ENCODE results near the gene BET1.

BET1 gene

GRCh38 chr7:94011714-94012353, 7.7 kb upstream of the BET1 start:
- FAIRE-seq, result no peak

- FAIRE-seq, result no peak
These were observed 4.4 kb upstream of the BET1 start for GRCh38 chr7:94008537-94008936.

DNA sequence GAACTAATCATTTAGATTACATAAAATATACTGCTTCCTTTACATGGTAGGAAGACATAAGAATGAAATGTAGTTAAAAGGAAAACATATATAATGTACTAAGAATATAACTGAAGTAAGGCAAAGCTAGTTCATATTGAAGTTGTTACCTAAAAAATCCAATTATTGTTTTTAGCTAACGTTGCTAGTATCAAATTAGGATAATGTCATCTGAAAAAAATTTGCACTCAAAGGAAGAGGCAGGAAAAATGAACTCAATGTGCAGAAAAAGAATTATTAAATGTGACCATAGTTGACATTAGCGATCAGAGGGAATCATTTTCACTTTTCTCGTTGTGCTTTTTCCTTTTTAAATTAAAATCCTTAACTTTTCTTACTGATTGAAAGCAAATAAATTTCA, 1.6 kb upstream of the BET1 start:
- no peak for FAIRE-seq

- FAIRE-seq, result no peak
These were observed 620 bp downstream of the BET1 start for GRCh38 chr7:94003446-94004023.

DNA sequence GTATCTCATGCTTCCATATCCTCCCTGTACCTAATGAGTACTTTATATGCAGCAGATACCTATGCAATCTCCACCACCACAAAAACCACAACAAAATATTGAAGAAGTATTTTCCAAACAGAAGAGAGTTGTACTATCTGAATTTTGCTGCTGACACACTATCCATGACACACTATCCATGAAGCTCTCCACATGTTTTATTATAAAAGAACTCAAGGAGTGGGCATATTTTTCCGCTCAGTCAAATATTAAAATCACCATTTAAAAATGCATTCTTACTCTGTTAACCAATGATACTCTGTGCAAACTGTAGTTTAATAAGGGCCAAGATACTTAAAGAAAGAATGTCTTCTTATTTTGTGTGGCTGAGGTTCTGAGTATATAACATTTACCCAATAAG, 2.8 kb downstream of the BET1 start:
- no peak for FAIRE-seq

GRCh38 chr7:93997868-93998267, 6.3 kb downstream of the BET1 start:
- no peak for FAIRE-seq

DNA sequence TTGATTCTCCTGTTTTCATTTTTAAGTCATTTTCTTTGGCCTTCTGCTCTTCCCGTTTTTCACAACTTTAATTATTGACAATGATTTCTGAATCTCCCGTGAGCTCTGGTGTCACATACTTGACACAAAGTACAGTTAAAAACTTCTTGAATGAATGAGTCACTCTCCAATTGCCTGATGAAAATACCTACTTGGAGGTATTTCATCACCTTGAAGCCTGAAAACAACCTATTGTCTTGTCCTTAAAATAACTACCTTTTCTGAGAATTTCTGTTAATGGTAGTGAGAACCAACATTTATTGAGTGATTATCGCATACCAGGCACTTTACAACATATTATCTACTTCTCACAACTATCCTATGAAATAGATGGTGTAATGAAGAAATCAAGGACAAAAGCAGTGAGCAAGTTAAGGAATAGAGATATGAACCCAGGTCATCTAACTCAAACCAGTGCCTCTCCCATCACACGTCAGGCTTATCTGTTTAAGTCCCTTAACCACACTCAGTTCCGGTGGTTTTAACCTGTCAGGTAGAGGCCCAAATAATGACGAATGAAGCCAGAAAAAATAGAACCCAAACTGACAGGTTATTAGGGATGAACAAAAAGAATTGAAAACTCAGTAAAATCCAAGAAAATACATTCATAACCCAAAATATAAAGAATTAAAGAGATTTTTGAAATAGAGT, 11.6 kb downstream of the BET1 start:
- FAIRE-seq, result no peak

DNA sequence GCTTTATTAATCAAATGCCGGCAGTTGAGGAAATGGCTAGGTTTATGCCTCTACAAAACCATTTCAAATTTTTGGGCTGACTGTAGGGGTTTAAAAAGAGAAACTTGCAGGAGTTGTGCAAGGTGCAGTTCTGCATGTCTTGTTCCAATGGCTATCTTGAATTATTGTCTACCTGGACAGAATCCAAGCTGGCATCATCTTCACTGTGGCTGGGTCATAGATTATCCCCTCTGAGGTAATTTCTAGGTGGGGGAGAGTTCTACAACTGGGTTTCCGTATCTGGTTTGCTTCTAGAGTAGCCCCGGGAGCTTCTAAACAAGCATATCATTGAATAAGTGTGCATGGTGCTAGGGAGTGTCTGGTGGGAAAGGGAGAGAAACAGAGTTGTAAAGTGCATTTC, 16.9 kb downstream of the BET1 start:
- FAIRE-seq, result no peak

GRCh38 chr7:93985101-93985500, 19.1 kb downstream of the BET1 start:
- no peak for FAIRE-seq

DNA sequence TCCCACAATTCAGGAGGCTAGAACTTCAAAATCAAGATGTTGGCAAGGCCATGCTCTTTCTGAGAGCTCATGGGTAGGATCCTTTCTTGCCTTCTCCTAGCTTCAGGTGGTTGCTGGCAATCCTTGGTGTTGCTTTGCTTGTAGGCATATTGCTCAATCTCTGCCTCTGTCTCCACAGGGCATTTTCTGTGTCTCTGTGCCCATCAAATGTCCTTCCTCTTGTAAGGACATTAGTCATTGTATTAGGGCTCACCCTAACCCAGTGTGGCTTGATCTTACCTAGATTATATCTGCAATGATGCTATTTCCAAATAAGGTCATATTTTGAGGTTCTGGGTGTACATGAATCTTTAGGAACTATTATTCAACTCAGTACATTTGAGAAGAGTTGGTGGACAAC, 20.1 kb downstream of the BET1 start:
- FAIRE-seq, result no peak

DNA sequence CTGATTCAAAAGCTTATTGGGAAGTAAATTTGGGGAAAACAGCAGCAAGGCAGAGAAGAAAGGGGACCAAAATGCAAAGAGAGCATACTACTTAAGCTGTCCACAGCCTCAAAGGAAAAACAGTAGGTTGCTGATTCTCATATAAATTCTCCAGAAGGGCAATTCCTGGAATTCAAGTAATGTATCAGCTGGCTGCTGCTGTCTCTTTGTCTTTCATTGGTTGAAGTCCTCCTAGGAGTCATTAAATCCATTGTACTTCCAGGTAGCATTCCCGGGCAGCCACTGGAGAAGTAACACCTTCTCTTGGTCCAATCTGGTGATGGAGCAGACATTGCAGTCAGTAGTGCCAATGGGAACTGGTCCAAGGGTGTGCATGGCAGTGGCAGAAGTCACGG, 22.7 kb downstream of the BET1 start:
- FAIRE-seq, result no peak

GRCh38 chr7:93980744-93981479, 23.2 kb downstream of the BET1 start:
- no peak for FAIRE-seq

- no peak for FAIRE-seq
These were observed 26.8 kb downstream of the BET1 start for GRCh38 chr7:93977211-93977950.

- no peak for FAIRE-seq
These were observed 31.0 kb downstream of the BET1 start for GRCh38 chr7:93973134-93973533.

DNA sequence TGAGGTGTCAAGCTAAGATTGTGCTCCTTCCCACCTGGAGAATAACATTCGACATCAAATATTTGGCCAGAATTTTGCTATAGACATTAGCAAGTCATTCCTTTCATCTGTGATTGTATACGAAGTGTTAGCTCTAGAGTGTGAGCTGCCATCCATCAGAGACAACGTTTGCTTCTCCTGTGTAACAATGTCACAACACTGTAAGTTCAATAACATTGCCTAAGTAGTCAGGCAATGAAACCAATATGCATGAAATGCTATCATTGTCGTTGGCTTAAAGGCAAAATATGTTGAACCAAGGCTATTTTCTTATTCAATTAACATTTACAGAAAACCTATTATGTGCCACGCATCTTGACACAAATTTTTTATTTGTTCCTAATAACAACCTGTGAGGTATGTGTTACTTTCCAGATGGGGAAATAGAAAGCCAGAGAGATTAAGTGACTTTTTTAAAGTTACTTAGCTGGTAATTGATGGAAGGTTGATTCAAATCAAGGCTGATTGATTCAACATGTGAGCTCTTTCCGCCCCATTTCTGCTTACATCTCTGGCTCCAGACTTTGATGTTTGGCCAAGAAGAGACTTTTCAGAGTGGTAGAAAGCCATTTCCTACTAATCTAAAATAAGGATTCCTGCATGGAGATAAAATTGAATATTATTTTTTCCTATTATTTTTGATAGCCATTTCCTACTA, 32.0 kb downstream of the BET1 start:
- FAIRE-seq, result no peak

- FAIRE-seq, result no peak
These were observed 35.1 kb downstream of the BET1 start for GRCh38 chr7:93968911-93969620.

- FAIRE-seq, result no peak
These were observed 39.3 kb downstream of the BET1 start for GRCh38 chr7:93964813-93965212.

DNA sequence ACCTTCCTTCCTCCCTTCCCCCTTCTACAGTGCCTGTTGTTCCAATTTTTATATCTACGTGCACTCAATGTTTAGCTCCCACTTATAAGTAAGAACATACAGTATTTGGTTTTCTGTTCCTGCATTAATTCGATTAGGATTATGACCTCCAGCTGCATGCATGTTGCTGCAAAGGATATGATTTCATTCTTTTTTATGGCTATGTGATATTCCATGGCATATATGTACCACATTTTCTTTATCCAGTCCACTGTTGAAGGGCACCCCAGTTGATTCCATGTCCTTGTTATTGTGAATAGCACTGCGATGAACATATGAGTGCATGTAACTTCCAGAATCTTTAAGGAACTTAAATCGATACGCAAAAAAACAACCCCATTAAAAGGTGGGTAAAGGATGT, 39.9 kb downstream of the BET1 start:
- no peak for FAIRE-seq

DNA sequence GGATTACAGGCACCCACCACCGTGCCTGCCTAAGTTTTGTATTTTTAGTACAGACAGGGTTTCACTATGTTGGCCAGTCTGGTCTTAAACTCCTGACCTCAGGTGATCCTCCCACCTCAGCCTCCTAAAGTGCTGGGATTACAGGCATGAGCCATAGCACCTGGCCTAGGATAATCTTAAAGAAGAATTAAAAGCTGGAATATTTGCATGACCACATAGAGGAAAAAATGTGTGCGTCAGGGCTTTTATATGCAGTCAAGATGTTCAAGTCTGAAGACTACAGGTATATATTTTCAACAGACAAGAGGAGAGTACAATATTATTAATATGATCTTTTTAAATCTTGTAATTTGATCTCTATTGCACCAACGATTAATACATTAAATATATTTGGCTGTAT, 43.2 kb downstream of the BET1 start:
- FAIRE-seq, result no peak

- no peak for FAIRE-seq
These were observed 45.5 kb downstream of the BET1 start for GRCh38 chr7:93958651-93959050.

DNA sequence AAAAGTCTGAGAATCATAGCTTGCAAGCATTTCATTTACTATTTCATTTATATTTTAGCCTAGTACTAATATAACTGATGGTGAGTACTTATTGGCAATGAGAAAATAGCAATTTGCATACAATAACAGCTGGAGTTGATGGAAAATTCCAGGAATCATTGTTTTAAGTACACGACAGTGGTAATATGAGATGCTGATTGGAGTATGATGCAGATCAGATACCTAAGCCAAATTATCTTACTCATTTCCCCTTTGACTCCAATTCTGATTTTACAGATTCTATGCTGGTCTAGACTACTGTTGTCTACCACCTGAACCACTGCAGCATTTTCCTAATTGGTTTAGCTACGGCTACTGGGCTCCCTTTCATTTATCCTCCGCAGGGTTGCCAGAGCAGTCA, 45.9 kb downstream of the BET1 start:
- FAIRE-seq, result no peak

- FAIRE-seq, result no peak
These were observed 46.4 kb downstream of the BET1 start for GRCh38 chr7:93957767-93958166.

All from G401.6 (cell line).